Camera-type eye (tissue), 1 donor: ENCODE measurements around the gene CACNA1H. TPM values are rescaled to one million over a fixed set of nuclear protein-coding genes. Genes with fewer than 3 reads are reported as not detected.

Experiments used
- total RNA-seq: library from RNA; depleted of rRNA; stranded (reverse); fragments of >200 nt; gene quantifications from one replicate; pipeline ENCODE4 v1.2.3, GENCODE V29; 2014

CACNA1H gene
- 26.6 TPM for total RNA-seq

DNA sequence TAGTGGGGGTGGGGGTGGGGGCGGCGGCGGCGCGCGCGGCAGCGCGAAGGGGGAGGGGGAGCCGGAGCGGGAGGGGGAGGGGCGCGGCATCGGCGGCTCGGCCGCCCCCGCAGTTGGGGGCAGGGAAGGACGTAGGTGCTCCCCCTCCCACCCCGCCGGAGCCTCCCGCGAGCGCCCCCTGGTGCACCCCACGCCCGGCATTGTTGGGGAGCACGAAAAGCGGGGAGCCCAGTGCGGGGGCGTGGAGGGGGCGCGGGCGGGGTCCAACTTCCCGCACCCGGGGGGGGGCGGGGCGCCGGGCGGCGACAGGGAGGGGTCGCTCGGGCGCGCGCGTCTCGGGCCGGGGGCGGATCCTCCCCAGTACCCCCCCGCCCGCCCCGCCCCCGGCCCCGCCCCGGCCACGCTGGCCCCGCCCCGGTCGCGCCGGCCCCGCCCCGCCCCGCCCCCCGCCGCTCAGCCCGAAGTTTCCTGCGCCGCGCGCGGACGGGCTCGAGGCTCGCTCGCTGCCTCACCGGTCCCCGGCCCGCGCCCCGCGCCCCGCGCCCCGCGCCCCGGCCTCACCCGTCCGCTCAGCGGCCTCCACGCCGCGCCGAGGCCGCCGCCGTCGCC, at the start of gene CACNA1H:
CACNA1H (plus strand) TSS at position 456 of the 609 bp plus-strand sequence. CDS start 632 bp downstream, outside the sequence.

DNA sequence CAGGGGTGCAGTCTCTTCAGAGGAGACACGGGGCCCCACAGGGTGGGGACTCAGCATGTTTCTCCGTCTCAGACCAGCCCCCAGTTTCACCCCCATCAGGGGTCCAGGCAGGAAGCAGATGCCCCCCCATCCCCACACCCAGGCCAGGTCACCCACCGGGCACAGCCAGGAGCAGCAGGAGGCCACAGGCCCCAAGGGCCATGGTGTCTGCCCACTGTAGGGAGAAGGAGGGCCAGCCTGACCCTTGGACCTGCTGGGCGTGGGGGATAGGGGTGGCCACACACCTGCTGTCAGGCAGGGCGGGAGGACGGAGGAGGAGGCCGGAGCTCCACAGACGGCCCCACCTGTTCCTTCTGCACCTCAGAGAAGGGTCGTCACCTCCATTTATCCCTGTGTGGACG, 72.1 kb downstream of the CACNA1H start, which contains the start of gene TPSG1:
TPSG1 (minus strand) TSS at position 218 of the 401 bp plus-strand sequence; CDS start at position 202, 16 bp downstream.

DNA sequence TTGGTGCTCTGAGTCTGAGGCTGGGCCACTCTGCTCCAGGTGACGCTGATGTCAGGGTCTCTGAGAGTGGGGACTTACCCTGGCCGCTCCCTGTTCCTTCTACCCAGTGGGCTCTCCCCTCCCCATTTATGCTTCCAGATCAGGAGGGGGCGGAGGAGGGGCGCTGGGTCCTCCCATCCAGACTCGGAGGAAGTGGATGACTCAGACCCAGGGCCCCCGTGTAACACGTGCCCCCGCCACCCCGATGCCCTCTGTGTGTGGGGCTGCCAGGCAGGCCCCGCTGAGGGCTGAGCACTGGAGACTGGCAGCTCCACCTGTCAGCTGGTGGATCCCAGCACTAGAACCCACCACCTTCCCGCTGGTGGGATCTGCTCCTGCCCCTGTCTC, 77.2 kb downstream of the CACNA1H start, which contains the start of gene TPSB2:
TPSB2 (minus strand) TSS at position 101 of the 387 bp plus-strand sequence. CDS start 233 bp downstream, outside the sequence.

GRCh38 chr16:1240436-1240835, 87.5 kb downstream of the CACNA1H start, which contains the start of gene TPSAB1:
Gene TPSAB1 (plus strand): TSS chr16:1240705. CDS start chr16:1240939, 234 bp downstream.

DNA sequence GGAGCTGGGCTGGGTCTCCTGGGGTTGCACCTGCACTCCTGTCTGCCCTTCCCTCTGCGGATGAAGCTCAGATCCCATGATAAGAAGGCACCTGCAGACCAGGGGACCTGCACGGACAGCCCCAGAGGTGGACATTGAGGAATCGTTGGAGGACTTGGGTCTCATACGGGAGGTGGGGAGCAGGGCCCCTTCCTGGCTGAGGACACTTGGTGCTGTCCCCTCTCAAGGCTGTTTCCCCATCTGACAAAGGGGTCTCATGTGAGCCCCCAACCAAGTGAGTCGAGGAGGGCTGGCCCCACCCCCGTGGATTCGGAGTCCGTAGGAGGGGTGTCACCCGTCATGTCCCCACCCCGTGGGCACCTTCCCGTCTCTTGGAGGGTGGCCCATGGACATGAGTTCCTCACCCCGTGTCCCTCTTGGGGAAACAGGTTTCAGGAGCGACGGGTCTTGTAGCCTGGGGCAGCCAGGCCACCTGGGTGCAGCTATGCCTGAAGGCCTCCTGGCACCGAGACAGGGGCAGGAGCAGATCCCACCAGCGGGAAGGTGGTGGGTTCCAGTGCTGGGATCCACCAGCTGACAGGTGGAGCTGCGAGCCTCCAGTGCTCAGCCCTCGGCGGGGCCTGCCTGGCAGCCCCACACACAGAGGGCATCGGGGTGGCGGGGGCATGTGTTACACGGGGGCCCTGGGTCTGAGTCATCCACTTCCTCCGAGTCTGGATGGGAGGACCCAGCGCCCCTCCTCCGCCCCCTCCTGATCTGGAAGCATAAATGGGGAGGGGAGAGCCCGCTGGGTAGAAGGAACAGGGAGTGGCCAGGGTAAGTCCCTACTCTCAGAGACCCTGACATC, 102.6 kb downstream of the CACNA1H start, which contains the start of gene TPSD1:
TPSD1 (plus strand) TSS at position 794 of the 847 bp plus-strand sequence. CDS start 212 bp downstream, outside the sequence.

Other genes with a start within 250 kb of the CACNA1H start
- 50.5 TPM for gene LMF1, start 182.1 kb upstream of the CACNA1H start, total RNA-seq
- gene SOX8, start 171.3 kb upstream of the CACNA1H start, total RNA-seq: 58.4 TPM
- 2.4 TPM for gene SSTR5, start 80.4 kb upstream of the CACNA1H start, total RNA-seq
- gene C1QTNF8, start 56.9 kb upstream of the CACNA1H start, total RNA-seq: 0.22 TPM
- gene TPSG1, start 72.2 kb downstream of the CACNA1H start, total RNA-seq: not detected
- 5.2 TPM for gene TPSB2, start 77.1 kb downstream of the CACNA1H start, total RNA-seq
- 3.4 TPM for gene TPSAB1, start 87.6 kb downstream of the CACNA1H start, total RNA-seq
- 0.66 TPM for gene TPSD1, start 103.0 kb downstream of the CACNA1H start, total RNA-seq
- 94.8 TPM for gene UBE2I, start 156.5 kb downstream of the CACNA1H start, total RNA-seq
- 9.3 TPM for gene BAIAP3, start 180.5 kb downstream of the CACNA1H start, total RNA-seq
- 41.5 TPM for gene TSR3, start 198.8 kb downstream of the CACNA1H start, total RNA-seq
- gene GNPTG, start 198.8 kb downstream of the CACNA1H start, total RNA-seq: 40.4 TPM